ENCODE data around the gene OR1S1. TPM values are rescaled to one million over a fixed set of nuclear protein-coding genes. Genes with fewer than 3 reads are reported as not detected.

OR1S1 gene
- total and polyA plus RNA-seq, 2 experiments from 2014 or later, result not detected

GRCh38 chr11:58243954-58244353 lies 31.4 kb downstream of the OR1S1 start (continued):
- TF ChIP-seq CTCF (conservative IDR thresholded peaks at IDR 0.05; ENCODE audit: low read depth in 2 of 2), result no peak
- TF ChIP-seq ZNF114 (CRISPR knock-in tag; IDR thresholded peaks at IDR 0.05), result no peak
- no peak for TF ChIP-seq REST (IDR thresholded peaks at IDR 0.05; ENCODE audit: unreplicated experiment)
- no peak for TF ChIP-seq CREB1 (CRISPR knock-in tag; IDR thresholded peaks at IDR 0.05; ENCODE audit: low read depth)

- DNase-seq (ENCODE audit: low spot score) (no peak), ATAC-seq (no peak)
- Histone ChIP-seq H4K20me1 (replicated peaks; ENCODE audit: insufficient read depth) (no peaks in the 10 kb centered on the region), H3K27ac (ENCODE audit: low read depth) (no peak overlapping the region), H3F3A (replicated peaks; ENCODE audit: low read depth) (no peaks in the 10 kb centered on the region), H3K4me1 (ENCODE audit: insufficient read depth) (no peaks in the 10 kb centered on the region), H3K36me3 (ENCODE audit: insufficient read depth) (no peaks in the 10 kb centered on the region), H3K9me2 (ENCODE audit: insufficient read depth) (0 out of 2 replicates have a peak, but pooled peaks cover 4% of the 10 kb centered on the region), H3K79me2 (replicated peaks; ENCODE audit: insufficient read depth) (no peaks in the 10 kb centered on the region), H3K4me3 (no peak overlapping the region), H2AFZ (no peak overlapping the region), H3K27me3 (ENCODE audit: insufficient read depth) (no peaks in the 10 kb centered on the region), H3K4me2 (no peak overlapping the region)
- no peaks in the 10 kb centered on the region for H3K36me3 Mint-ChIP-seq (ENCODE audit: low read depth)
- H3K27ac Mint-ChIP-seq, result no peak overlapping the region
- peaks cover 2% of the 10 kb centered on the region for H3K27me3 Mint-ChIP-seq (ENCODE audit: insufficient read depth, low read depth, poor library complexity)
- no peak overlapping the region for H3K4me3 Mint-ChIP-seq
- H3K4me1 Mint-ChIP-seq, result no peaks in the 10 kb centered on the region
- H3K9me3 Mint-ChIP-seq, result no peaks in the 10 kb centered on the region; the same call in 1 of the 3 replicates
- TF ChIP-seq ZNF462 (CRISPR knock-in tag; IDR thresholded peaks at IDR 0.05), result no peak
- no peak for TF ChIP-seq POLR2AphosphoS5 (IDR thresholded peaks at IDR 0.05; ENCODE audit: low read depth)
- TF ChIP-seq REST (IDR thresholded peaks at IDR 0.05; ENCODE audit: unreplicated experiment), result no peak
- TF ChIP-seq NANOG (IDR thresholded peaks at IDR 0.05; ENCODE audit: borderline replicate concordance), result no peak
- no peak for TF ChIP-seq JUNB (IDR thresholded peaks at IDR 0.05; ENCODE audit: unreplicated experiment)
- TF ChIP-seq ZNF114 (CRISPR knock-in tag; IDR thresholded peaks at IDR 0.05), result no peak
These were observed 42.4 kb downstream of the OR1S1 start for GRCh38 chr11:58254936-58255335.

Measured in GM23338 (cell line).